MM.1S (cell line): ENCODE data around the gene TMEM198.

Source experiments
- CTCF ChIP-seq: fragments of 300-600 bp; sonication (generic); IDR thresholded peaks from 2 replicates; pipeline ENCODE4 v1.5.1; 2016; ENCODE audit warnings: antibody characterized with exemption, low read length, mixed read lengths
- EZH2 ChIP-seq: fragments of 300-600 bp; sonication (generic); optimal IDR thresholded peaks from 2 replicates; pipeline ENCODE3; 2017; ENCODE audit warnings: low read depth, mild to moderate bottlenecking, antibody characterized with exemption, low read length, mixed read lengths
- EZH2phosphoT487 ChIP-seq: fragments of 300-600 bp; sonication (generic); IDR thresholded peaks from 2 replicates; pipeline ENCODE4 v1.6.1; 2018; ENCODE audit warnings: antibody characterized with exemption, low read length

DNA sequence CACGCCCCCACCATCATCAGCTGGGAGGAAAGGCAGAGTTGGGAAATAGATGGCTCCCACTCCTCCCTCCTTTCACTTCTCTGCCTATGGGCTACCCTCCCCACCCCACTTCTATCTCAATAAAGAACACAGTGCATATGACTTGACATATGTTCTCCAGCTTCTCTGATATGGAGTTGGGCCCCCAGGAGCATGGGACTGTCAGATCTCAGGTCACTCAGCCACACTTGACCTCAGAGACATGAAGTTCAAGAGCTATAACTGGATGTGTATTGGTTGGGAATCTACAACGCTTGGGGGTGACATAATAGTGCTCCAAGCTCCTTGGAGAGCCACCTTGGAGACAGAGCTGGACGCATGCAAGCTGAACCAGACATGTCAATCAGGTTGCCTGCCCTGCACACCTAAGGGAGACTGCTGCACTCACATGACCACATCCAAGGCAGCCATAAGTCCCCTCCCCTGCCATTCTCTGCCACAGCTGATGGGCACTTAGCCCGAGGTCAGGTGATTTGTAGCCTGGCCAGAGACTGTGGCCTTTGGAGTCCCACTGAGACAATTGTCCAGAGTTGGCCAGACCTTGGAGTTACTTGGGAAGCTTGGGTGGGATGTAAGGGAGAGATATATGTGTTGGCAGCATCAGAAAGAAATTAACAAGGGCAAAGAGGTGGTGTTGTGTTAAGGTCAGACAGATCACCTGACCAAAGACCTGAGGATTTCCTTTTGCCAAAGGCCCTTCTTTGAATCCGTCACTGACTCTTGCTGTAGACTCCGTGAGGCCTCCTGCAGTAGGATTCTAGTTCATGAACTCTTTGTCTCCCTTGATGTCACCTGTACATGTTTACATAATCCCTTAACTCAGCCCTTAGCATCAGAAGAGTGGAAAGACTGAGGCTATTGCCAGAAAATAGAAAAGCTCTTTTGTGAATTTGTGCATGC is 32.0 kb downstream of the TMEM198 start:
- TF ChIP-seq CTCF (no peak), EZH2phosphoT487 (no peak), EZH2 (no peak)
